ENCODE data around the gene ATP9A. TPM values are rescaled to one million over a fixed set of nuclear protein-coding genes. Genes with fewer than 3 reads are reported as not detected.

ATP9A gene
- polyA plus RNA-seq, 1 donor from 2014 or later = 56.1 TPM

GRCh38 chr20:51802170-51802751 is 34.1 kb upstream of the ATP9A start, which contains the start of gene SALL4:
TSS of gene SALL4 (minus strand) at chr20:51802521. CDS start at chr20:51802408, 113 bp downstream.
- peak within 1 kb of the TSS; percentile 53 for H3K9ac ChIP-seq (ENCODE audit: low read length)
- H3K27me3 ChIP-seq (ENCODE audit: insufficient read depth, low read depth, low read length) = peaks cover 25% of the 10 kb centered on the region
- no peaks in the 10 kb centered on the region for H3K9me3 ChIP-seq (ENCODE audit: low read length)
- TF ChIP-seq SMC3 (conservative IDR thresholded peaks at IDR 0.05; ENCODE audit: poor library complexity) (no peak), TAF1 (IDR thresholded peaks at IDR 0.05; ENCODE audit: low read depth) (no peak), POLR2AphosphoS5 (IDR thresholded peaks at IDR 0.05) (no peak), EP300 (conservative IDR thresholded peaks at IDR 0.05; ENCODE audit: poor library complexity, severe bottlenecking) (no peak), MXI1 (conservative IDR thresholded peaks at IDR 0.05; ENCODE audit: poor library complexity, severe bottlenecking) (no peak), REST (IDR thresholded peaks at IDR 0.05; ENCODE audit: borderline replicate concordance) (no peak), CTCF (IDR thresholded peaks at IDR 0.05; ENCODE audit: poor library complexity, severe bottlenecking) (no peak), EZH2 (IDR thresholded peaks at IDR 0.05; ENCODE audit: borderline replicate concordance, insufficient read depth, low read length, poor library complexity, severe bottlenecking) (no peak), RAD21 (conservative IDR thresholded peaks at IDR 0.05) (no peak)
- no peak within 1 kb of the TSS for H3K27ac ChIP-seq (ENCODE audit: low read length)
- peak within 1 kb of the TSS; percentile 71 for H3K4me3 ChIP-seq (ENCODE audit: low read length)
- no peaks in the 10 kb centered on the region for H3K9me2 ChIP-seq (ENCODE audit: insufficient read depth, low read length)
- no peaks in the 10 kb centered on the region for H3K36me3 ChIP-seq (ENCODE audit: insufficient read depth, low read length)
- no peaks in the 10 kb centered on the region for H4K20me1 ChIP-seq (ENCODE audit: insufficient read depth)
- peak within 1 kb of the TSS; percentile 16 for H2AFZ ChIP-seq (ENCODE audit: low read depth, low read length)
- H3K79me2 ChIP-seq (replicated peaks; ENCODE audit: insufficient read depth, low read length) = peaks cover 20% of the 10 kb centered on the region
- no peaks in the 10 kb centered on the region for H3F3A ChIP-seq (ENCODE audit: insufficient read depth, low read length, poor library complexity, severe bottlenecking)
- peak within 1 kb of the TSS; percentile 61 for H3K4me2 ChIP-seq (ENCODE audit: low read length)

GRCh38 chr20:51801823-51802123 is 33.6 kb upstream of the ATP9A start:
- no peak overlapping the region for H2AFZ ChIP-seq (ENCODE audit: low read depth, low read length)

More at GRCh38 chr20:51801823-51802123, 33.6 kb upstream of the ATP9A start:
- no peaks in the 10 kb centered on the region for H3K9me2 ChIP-seq (ENCODE audit: insufficient read depth, low read length)
- peaks cover 24% of the 10 kb centered on the region for H3K79me2 ChIP-seq (replicated peaks; ENCODE audit: insufficient read depth, low read length)
- H4K20me1 ChIP-seq (ENCODE audit: insufficient read depth) = no peaks in the 10 kb centered on the region
- H3K4me2 ChIP-seq (ENCODE audit: low read length) = no peak overlapping the region
- H3K36me3 ChIP-seq (ENCODE audit: insufficient read depth, low read length) = no peaks in the 10 kb centered on the region
- peaks cover 25% of the 10 kb centered on the region for H3K27me3 ChIP-seq (ENCODE audit: insufficient read depth, low read depth, low read length)
- H3K9ac ChIP-seq (ENCODE audit: low read length) = no peak overlapping the region
- H3F3A ChIP-seq (ENCODE audit: insufficient read depth, low read length, poor library complexity, severe bottlenecking) = no peaks in the 10 kb centered on the region
- TF ChIP-seq MXI1 (conservative IDR thresholded peaks at IDR 0.05; ENCODE audit: poor library complexity, severe bottlenecking) (no peak), RAD21 (conservative IDR thresholded peaks at IDR 0.05) (no peak), CTCF (IDR thresholded peaks at IDR 0.05; ENCODE audit: poor library complexity, severe bottlenecking) (no peak), EZH2 (IDR thresholded peaks at IDR 0.05; ENCODE audit: borderline replicate concordance, insufficient read depth, low read length, poor library complexity, severe bottlenecking) (no peak), REST (IDR thresholded peaks at IDR 0.05; ENCODE audit: borderline replicate concordance) (no peak), SMC3 (conservative IDR thresholded peaks at IDR 0.05; ENCODE audit: poor library complexity) (no peak), TAF1 (IDR thresholded peaks at IDR 0.05; ENCODE audit: low read depth) (no peak), POLR2AphosphoS5 (IDR thresholded peaks at IDR 0.05) (no peak), EP300 (conservative IDR thresholded peaks at IDR 0.05; ENCODE audit: poor library complexity, severe bottlenecking) (no peak)
- H3K9me3 ChIP-seq (ENCODE audit: low read length) = no peaks in the 10 kb centered on the region
- H3K27ac ChIP-seq (ENCODE audit: low read length) = no peak overlapping the region
- H3K4me3 ChIP-seq (ENCODE audit: low read length) = peak overlapping the region; percentile 71

All from neural cell (in vitro differentiated cells).